ENCODE measurements around the gene UNCX.
"Not testable (repeated sequence)": the region's sequence is repeated elsewhere in the genome, so short reads cannot be mapped to it uniquely, and the experiment has no call there.

Gene UNCX

GRCh38 chr7:1232623-1233332, at the start of gene UNCX:
UNCX (plus strand) TSS chr7:1232872; CDS start chr7:1233018, 146 bp downstream.
- no peak for DNase-seq

- DNase-seq: no peak
Measured at GRCh38 chr7:1187127-1187526, 45.5 kb upstream of the UNCX start.

GRCh38 chr7:1188720-1189294, 43.9 kb upstream of the UNCX start:
- DNase-seq: no peak

GRCh38 chr7:1189986-1190772, 42.5 kb upstream of the UNCX start:
- no peak for DNase-seq

GRCh38 chr7:1192171-1192676, 40.4 kb upstream of the UNCX start:
- DNase-seq: no peak

- DNase-seq: no peak
Measured at GRCh38 chr7:1193593-1194424, 38.9 kb upstream of the UNCX start.

- DNase-seq: not testable (repeated sequence)
Measured at GRCh38 chr7:1196441-1196840, 36.2 kb upstream of the UNCX start.

GRCh38 chr7:1196950-1197349, 35.7 kb upstream of the UNCX start:
- no peak for DNase-seq

- no peak for DNase-seq
Measured at GRCh38 chr7:1197997-1198625, 34.6 kb upstream of the UNCX start.

GRCh38 chr7:1200045-1200444, 32.6 kb upstream of the UNCX start:
- DNase-seq: no peak

GRCh38 chr7:1201916-1202315, 30.8 kb upstream of the UNCX start:
- no peak for DNase-seq

GRCh38 chr7:1202914-1203313, 29.8 kb upstream of the UNCX start:
- not testable (repeated sequence) for DNase-seq

- DNase-seq: no peak
Measured at GRCh38 chr7:1204460-1205140, 28.1 kb upstream of the UNCX start.

GRCh38 chr7:1205742-1206141, 26.9 kb upstream of the UNCX start:
- DNase-seq: not testable (repeated sequence)

GRCh38 chr7:1209097-1209496, 23.6 kb upstream of the UNCX start:
- DNase-seq: no peak

- no peak for DNase-seq
Measured at GRCh38 chr7:1210321-1210978, 22.2 kb upstream of the UNCX start.

- DNase-seq: no peak
Measured at GRCh38 chr7:1210979-1211608, 21.6 kb upstream of the UNCX start.

GRCh38 chr7:1211611-1212010, 21.1 kb upstream of the UNCX start:
- DNase-seq: no peak

GRCh38 chr7:1212025-1212424, 20.6 kb upstream of the UNCX start:
- not testable (repeated sequence) for DNase-seq

- DNase-seq: no peak
Measured at GRCh38 chr7:1214516-1214915, 18.2 kb upstream of the UNCX start.
